ENCODE data around the gene CHRD.

The CHRD gene

GRCh38 chr3:184409331-184409926 is 29.6 kb downstream of the CHRD start:
- Histone ChIP-seq H3K27me3 (replicated peaks) (no peaks in the 10 kb centered on the region), H3K27ac (no peak overlapping the region), H3K36me3 (replicated peaks) (no peaks in the 10 kb centered on the region), H3K4me3 (ENCODE audit: low read depth, low read length) (no peak overlapping the region)
- in situ Hi-C loops (cut with HindIII; ENCODE audit: low pct_ligation_motif_present, low sequenced_read_pairs) = no loop called here
- no peak for DNase-seq
- TF ChIP-seq CTCF (IDR thresholded peaks at IDR 0.05; ENCODE audit: low read depth, low read length, missing control alignments) = no peak

GRCh38 chr3:184409946-184410500 is 30.2 kb downstream of the CHRD start:
- Histone ChIP-seq H3K27ac (no peak overlapping the region), H3K27me3 (replicated peaks) (no peaks in the 10 kb centered on the region), H3K4me3 (ENCODE audit: low read depth, low read length) (no peak overlapping the region), H3K36me3 (replicated peaks) (no peaks in the 10 kb centered on the region)
- DNase-seq = no peak
- in situ Hi-C loops (cut with HindIII; ENCODE audit: low pct_ligation_motif_present, low sequenced_read_pairs) = no loop called here
- no peak for TF ChIP-seq CTCF (IDR thresholded peaks at IDR 0.05; ENCODE audit: low read depth, low read length, missing control alignments)

DNA sequence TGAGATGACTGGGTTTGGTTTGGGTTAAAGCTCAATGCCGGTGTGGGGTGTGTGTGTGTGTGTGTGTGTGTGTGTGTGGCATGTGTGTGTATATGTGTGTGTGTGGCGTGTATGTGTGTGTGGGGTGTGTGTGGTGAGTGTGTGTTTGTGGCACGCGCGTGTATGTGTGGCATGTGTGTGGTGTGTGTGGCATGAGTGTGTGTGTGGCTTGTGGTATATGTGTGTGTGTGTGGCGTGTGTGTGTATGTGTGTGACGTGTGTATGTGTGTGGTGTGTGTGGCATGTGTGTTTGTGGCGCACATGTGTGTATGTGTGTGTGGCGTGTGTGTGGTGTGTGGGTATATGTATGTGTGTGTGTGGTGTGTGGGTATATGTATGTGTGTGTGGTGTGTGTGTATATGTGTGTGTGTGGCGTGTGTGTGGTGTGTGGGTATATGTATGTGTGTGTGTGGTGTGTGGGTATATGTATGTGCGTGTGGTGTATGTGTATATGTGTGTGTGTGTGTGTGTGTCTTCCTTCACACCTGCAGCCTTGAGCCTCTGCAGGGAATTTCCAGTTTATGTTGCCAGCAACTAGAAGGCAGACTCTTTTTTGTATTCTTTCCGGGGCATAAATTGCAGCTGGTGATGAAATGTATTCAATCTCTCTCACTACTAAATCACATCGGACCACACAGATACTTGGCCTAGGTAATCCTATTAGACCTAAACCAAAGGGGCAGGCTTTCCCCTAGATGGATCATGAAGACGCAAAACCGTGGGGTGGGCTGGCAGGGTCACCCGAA is 34.8 kb downstream of the CHRD start:
- Histone ChIP-seq H3K27ac (no peak overlapping the region), H3K27me3 (replicated peaks) (no peaks in the 10 kb centered on the region), H3K4me3 (ENCODE audit: low read depth, low read length) (no peak overlapping the region), H3K36me3 (replicated peaks) (no peaks in the 10 kb centered on the region)
- TF ChIP-seq CTCF (IDR thresholded peaks at IDR 0.05; ENCODE audit: low read depth, low read length, missing control alignments) = no peak
- in situ Hi-C loops (cut with HindIII; ENCODE audit: low pct_ligation_motif_present, low sequenced_read_pairs) = no loop called here
- DNase-seq = no peak

GRCh38 chr3:184415203-184415490 is 35.3 kb downstream of the CHRD start:
- Histone ChIP-seq H3K36me3 (replicated peaks) (no peaks in the 10 kb centered on the region), H3K27me3 (replicated peaks) (no peaks in the 10 kb centered on the region), H3K27ac (no peak overlapping the region), H3K4me3 (ENCODE audit: low read depth, low read length) (no peak overlapping the region)
- in situ Hi-C loops (cut with HindIII; ENCODE audit: low pct_ligation_motif_present, low sequenced_read_pairs) = no loop called here
- no peak for DNase-seq
- no peak for TF ChIP-seq CTCF (IDR thresholded peaks at IDR 0.05; ENCODE audit: low read depth, low read length, missing control alignments)

DNA sequence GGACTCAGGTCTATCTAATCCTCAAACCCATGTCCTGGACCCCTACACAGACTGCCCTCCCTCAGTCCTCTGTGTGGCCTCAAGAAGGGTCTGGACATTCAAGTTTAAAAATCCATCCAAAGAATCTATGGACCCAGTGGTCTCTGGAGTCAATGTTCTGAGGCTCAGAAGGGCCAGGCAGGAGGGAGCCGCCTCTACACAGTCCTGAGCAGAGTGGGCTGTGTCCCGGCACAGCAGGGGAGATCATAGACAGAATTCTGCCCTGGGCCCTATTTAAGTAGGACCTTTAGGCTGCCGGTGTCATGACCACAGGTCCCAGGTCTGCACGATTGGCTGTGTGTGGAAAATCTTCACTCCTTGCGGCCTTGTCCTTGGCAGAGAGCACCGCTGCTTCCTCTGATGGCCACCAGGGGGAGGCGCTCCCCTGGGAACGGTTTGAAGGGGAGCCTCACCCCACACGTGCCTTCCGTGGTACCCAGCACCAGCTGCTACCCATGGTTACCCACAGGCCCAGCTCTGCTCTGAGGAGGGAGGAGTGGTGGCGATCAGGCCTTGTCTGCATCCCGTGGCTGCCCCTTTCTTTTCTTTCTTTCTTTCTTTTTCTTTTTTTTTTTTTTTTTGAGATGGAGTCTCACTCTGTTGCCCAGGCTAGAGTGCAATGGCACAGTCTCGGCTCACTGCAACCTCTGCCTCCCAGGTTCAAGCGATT is 37.9 kb downstream of the CHRD start:
- no peak overlapping the region for H3K4me3 ChIP-seq (ENCODE audit: low read depth, low read length)
- TF ChIP-seq CTCF (IDR thresholded peaks at IDR 0.05; ENCODE audit: low read depth, low read length, missing control alignments) = peak; percentile 98

More for the DNA sequence above, 37.9 kb downstream of the CHRD start:
- H3K27me3 ChIP-seq (replicated peaks) = no peaks in the 10 kb centered on the region
- H3K36me3 ChIP-seq (replicated peaks) = no peaks in the 10 kb centered on the region
- H3K27ac ChIP-seq = no peak overlapping the region
- peak; percentile 48 for DNase-seq
- in situ Hi-C loops (cut with HindIII; ENCODE audit: low pct_ligation_motif_present, low sequenced_read_pairs) = no loop called here
